GM13976 (cell line): Measurements from ENCODE around the gene DNAJB11.

Experiments
- DNase-seq: peaks from one replicate; pipeline ENCODE4 v3.0.0; 2012; ENCODE audit warnings: low spot score
- CTCF ChIP-seq: IDR thresholded peaks from 2 replicates; pipeline ENCODE4 v1.5.1; 2012; ENCODE audit warnings: borderline replicate concordance, mild to moderate bottlenecking; ENCODE audit not compliant: insufficient read depth; ENCODE audit errors: extremely low read depth, missing control alignments, control extremely low read depth
- in situ Hi-C: fragments of 300-500 bp; cut with MboI; formaldehyde crosslinking; loops from one replicate; pipeline ENCODE4 v1.12.0; 2022; ENCODE audit warnings: low sequenced_read_pairs, mixed read lengths, inconsistent platforms; ENCODE audit not compliant: unreplicated experiment

Gene DNAJB11

GRCh38 chr3:186621894-186622650, 51.6 kb downstream of the DNAJB11 start:
- in situ Hi-C loops: loop anchor here (10.0 kb wide), 1 partner anchor 193 kb away; no protein-coding TSS in a partner anchor
- DNase-seq: no peak
- TF ChIP-seq CTCF: no peak

GRCh38 chr3:186622651-186623310, 52.3 kb downstream of the DNAJB11 start:
- DNase-seq: no peak
- TF ChIP-seq CTCF: no peak
- in situ Hi-C loops: loop anchor here (10.0 kb wide), 1 partner anchor 192 kb away; no protein-coding TSS in a partner anchor

- no peak for DNase-seq
- TF ChIP-seq CTCF: no peak
- in situ Hi-C loops: loop anchor here (10.0 kb wide), 1 partner anchor 190 kb away; no protein-coding TSS in a partner anchor
Observed at GRCh38 chr3:186624598-186624997, 54.1 kb downstream of the DNAJB11 start.

GRCh38 chr3:186625600-186626042, 55.1 kb downstream of the DNAJB11 start:
- in situ Hi-C loops: loop anchor here (10.0 kb wide), 1 partner anchor 189 kb away; no protein-coding TSS in a partner anchor
- no peak for TF ChIP-seq CTCF
- DNase-seq: no peak

GRCh38 chr3:186626254-186626847, 55.8 kb downstream of the DNAJB11 start:
- in situ Hi-C loops: loop anchor here (10.0 kb wide), 1 partner anchor 188 kb away; no protein-coding TSS in a partner anchor
- no peak for DNase-seq
- TF ChIP-seq CTCF: no peak

GRCh38 chr3:186627852-186628414, 57.4 kb downstream of the DNAJB11 start:
- in situ Hi-C loops: loop anchor here (10.0 kb wide), 1 partner anchor 187 kb away; no protein-coding TSS in a partner anchor
- DNase-seq: no peak
- no peak for TF ChIP-seq CTCF
